GM12801 (cell line): ENCODE measurements around the gene TEX2.

Experiments used
- CTCF ChIP-seq: IDR thresholded peaks from one replicate; pipeline ENCODE4 v1.5.1; 2011; ENCODE audit warnings: control low read depth; ENCODE audit not compliant: insufficient read length; ENCODE audit errors: extremely low read depth

The TEX2 gene

GRCh38 chr17:64296246-64296645 lies 33.2 kb upstream of the TEX2 start:
- TF ChIP-seq CTCF, result no peak

GRCh38 chr17:64295146-64295545 lies 32.1 kb upstream of the TEX2 start:
- no peak for TF ChIP-seq CTCF

- TF ChIP-seq CTCF, result no peak
These were observed 28.3 kb upstream of the TEX2 start for GRCh38 chr17:64291268-64291851.

GRCh38 chr17:64289741-64290141 lies 26.7 kb upstream of the TEX2 start:
- TF ChIP-seq CTCF, result no peak

- no peak for TF ChIP-seq CTCF
These were observed 19.7 kb upstream of the TEX2 start for GRCh38 chr17:64282753-64283080.

GRCh38 chr17:64281962-64282752 lies 19.1 kb upstream of the TEX2 start:
- TF ChIP-seq CTCF, result no peak

- no peak for TF ChIP-seq CTCF
These were observed 15.6 kb upstream of the TEX2 start for GRCh38 chr17:64278614-64279013.
